Measurements from ENCODE around the gene LRPPRC. TPM values are rescaled to one million over a fixed set of nuclear protein-coding genes. Genes with fewer than 3 reads are reported as not detected.
"Not testable (repeated sequence)": the region's sequence is repeated elsewhere in the genome, so short reads cannot be mapped to it uniquely, and the experiment has no call there.

LRPPRC gene
- polyA plus RNA-seq, 12 donors = 50.2 to 95.2 (median 83.1) TPM; not detected in 1

- DNase-seq = no peak
Measured at GRCh38 chr2:43925431-43925830, 70.4 kb downstream of the LRPPRC start.

GRCh38 chr2:43924463-43924862 is 71.3 kb downstream of the LRPPRC start:
- DNase-seq = no peak

- DNase-seq = not testable (repeated sequence)
Measured at GRCh38 chr2:43911136-43911790, 84.5 kb downstream of the LRPPRC start.

- DNase-seq = no peak
Measured at GRCh38 chr2:43906448-43907109, 89.2 kb downstream of the LRPPRC start.

GRCh38 chr2:43905871-43906270 is 89.9 kb downstream of the LRPPRC start:
- DNase-seq = no peak

- DNase-seq = no peak
Measured at GRCh38 chr2:43905371-43905803, 90.4 kb downstream of the LRPPRC start.

- no peak for DNase-seq
Measured at GRCh38 chr2:43899589-43899988, 96.2 kb downstream of the LRPPRC start.

- no peak for DNase-seq
Measured at GRCh38 chr2:43898838-43899346, 96.9 kb downstream of the LRPPRC start.

GRCh38 chr2:43898134-43898837 is 97.5 kb downstream of the LRPPRC start:
- DNase-seq = no peak

- no peak for DNase-seq
Measured at GRCh38 chr2:43897492-43897891, 98.3 kb downstream of the LRPPRC start.

- DNase-seq = no peak
Measured at GRCh38 chr2:43896906-43897305, 98.9 kb downstream of the LRPPRC start.

GRCh38 chr2:43894743-43895142 is 101.0 kb downstream of the LRPPRC start:
- DNase-seq = no peak

GRCh38 chr2:43890855-43891254 is 104.9 kb downstream of the LRPPRC start:
- no peak for DNase-seq

GRCh38 chr2:43889416-43889815 is 106.4 kb downstream of the LRPPRC start:
- no peak for DNase-seq

- no peak for DNase-seq
Measured at GRCh38 chr2:43887176-43887575, 108.6 kb downstream of the LRPPRC start.

GRCh38 chr2:43885132-43885632 is 110.6 kb downstream of the LRPPRC start:
- no peak for DNase-seq

- DNase-seq = no peak
Measured at GRCh38 chr2:43884689-43885088, 111.1 kb downstream of the LRPPRC start.

- DNase-seq = no peak
Measured at GRCh38 chr2:43882312-43882711, 113.5 kb downstream of the LRPPRC start.

- no peak for DNase-seq
Measured at GRCh38 chr2:43880952-43881351, 114.8 kb downstream of the LRPPRC start.

GRCh38 chr2:43880471-43880870 is 115.3 kb downstream of the LRPPRC start:
- no peak for DNase-seq

GRCh38 chr2:43879261-43879660 is 116.5 kb downstream of the LRPPRC start:
- no peak for DNase-seq

GRCh38 chr2:43877782-43878464 is 117.9 kb downstream of the LRPPRC start:
- peak; percentile 15 for DNase-seq

All from muscle of arm (tissue), 12 donors.